ENCODE measurements around the gene FRYL. TPM values are rescaled to one million over a fixed set of nuclear protein-coding genes. Genes with fewer than 3 reads are reported as not detected.

Gene FRYL
- polyA plus RNA-seq, 5 donors, result 27.5 to 58.8 (median 49.7) TPM

DNA sequence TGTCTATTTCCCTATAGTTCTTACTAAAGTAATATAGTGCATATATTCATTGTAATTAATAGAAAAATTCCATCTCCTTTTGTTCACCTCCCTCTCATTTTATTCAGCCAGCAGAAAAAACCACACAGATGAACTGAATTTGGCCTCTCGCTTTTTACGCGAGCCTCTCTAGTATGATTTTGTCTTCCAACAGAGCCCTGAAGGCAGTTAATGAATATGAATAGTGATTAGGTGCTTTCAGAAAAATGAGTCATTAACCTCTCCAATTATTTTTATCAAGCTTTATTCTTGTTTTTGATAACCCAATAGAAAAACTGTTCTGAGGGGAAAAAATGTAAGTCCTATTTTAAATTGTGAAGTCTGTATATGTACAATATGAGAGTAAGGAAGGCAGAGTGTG, 215.9 kb downstream of the FRYL start:
- DNase-seq, result no peak

DNA sequence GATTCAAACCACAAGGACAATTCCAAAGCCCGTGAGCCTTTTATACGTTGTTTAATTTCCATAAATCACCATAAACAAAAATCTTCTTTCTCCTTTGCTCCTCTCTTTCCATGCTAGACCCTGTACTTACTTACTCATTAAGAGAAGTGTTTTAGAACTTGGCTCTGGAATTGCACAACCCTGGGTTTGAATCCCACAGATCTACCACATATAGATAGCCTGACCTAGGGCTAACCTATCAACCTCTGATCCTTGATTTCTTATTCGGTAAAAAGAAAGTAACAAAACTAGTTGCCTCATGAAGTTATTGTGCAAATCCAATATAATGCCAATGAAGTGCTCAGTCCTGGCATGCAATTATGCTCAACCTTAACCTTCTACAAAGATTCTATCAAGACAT, 221.3 kb downstream of the FRYL start:
- DNase-seq, result no peak

DNA sequence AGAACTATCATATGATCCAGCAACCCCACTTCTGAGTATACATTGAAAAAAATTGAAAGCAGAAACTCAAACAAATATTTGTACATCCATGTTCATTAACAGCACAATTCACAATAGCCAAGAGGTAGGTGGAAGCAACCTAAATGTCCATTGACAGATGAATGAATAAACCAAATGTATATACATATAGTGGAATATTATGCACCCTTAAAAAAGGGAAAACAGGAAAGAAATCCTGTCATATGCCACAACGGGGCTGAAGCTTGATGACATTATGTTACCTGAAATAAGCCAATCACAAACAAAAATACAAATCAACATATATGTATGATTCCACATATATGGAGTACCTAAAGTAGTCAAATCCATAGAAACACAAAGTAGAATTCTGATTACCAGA, 222.1 kb downstream of the FRYL start:
- no peak for DNase-seq

DNA sequence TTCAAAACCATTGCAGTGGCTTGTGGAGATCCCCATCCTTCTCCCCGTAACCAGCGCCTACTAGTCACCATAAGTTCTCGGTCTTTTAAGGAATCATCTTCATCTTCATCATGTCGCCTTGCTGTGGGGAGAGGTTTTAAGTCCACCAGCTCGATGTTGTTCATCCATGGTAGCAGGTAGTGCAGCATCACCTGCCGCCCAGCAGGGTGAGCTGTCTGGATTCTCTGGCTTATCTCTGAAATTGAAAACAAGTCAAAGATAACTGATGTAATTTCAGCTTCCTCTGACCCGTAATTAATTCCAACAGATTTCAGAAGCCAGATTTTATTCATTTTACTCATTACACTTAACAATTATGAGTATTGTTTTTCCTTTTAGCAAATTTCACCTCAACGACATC, 222.6 kb downstream of the FRYL start:
- DNase-seq, result no peak

DNA sequence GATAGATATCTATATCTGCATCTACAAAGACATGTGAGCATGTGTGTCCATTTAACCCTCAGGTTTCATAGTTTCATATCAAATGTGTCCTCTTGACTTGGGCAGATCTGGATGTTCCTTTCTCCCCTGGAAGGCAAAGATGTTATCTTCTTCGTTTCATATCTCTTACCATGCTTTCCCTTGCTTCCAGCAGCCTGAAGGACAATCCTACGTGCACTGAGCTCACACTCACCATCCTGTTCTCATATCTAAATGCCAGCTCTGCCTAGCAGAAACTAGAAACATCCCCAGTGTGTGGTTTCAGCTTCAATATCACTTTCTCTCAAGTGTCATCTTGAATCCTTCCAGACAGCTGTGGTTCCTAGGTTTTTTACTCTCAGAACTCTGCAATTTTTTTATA, 223.8 kb downstream of the FRYL start:
- no peak for DNase-seq

DNA sequence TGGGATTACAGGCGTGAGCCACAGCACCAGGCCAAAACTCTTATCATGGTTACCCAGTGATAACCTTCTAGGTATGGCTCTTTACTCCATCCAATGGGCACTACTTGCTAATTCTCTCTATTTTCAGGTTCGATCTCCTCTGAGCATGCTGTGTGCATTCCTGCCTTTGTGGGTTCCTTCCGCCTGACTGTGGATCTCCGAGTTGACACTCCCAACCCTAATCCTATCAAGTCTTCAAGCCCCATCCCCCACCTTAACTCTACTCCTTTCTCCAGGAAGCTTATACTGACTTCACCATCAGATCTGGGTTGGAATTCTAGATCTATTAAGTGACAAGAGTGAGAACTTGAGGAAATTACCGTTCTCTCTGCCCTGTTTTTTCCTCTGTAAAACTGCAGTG, 225.5 kb downstream of the FRYL start:
- no peak for DNase-seq

DNA sequence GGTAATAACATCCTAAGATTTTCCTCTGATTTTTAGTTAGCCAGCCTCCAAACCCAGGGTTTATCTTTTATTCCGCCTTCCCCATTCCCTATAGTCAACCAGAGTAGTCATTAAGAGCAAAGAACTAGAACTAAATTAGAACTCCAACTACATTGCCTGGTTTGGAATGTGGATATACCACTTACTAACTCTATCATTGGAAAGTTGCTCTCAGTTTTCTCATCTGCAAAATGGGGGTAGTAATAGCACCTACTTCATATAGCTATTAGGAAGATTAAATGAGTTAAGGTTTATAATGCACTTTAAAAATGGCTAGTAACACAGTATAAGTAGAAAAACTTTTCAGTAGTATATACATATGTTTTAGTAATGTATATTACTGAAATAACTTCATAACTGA, 226.4 kb downstream of the FRYL start:
- no peak for DNase-seq

DNA sequence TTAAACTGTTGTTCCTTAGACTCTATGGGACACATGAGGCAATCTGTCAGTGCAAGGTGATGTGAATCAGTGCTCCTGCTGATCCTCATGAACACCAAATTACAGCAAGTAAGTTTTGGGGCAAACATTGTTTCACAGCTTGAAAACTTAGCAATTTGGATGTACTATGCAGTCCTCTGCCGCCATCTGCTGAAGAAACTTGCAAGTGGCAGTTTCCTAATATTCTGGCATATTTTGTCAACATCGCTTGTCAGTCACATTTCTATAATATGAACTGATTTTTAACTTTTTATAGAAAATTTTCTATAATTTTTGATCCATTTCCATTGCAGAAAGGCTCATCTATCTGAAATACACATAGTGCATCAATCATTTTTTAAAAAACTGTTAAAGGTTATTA, 233.7 kb downstream of the FRYL start:
- peak; percentile 7 to 23 for DNase-seq

DNA sequence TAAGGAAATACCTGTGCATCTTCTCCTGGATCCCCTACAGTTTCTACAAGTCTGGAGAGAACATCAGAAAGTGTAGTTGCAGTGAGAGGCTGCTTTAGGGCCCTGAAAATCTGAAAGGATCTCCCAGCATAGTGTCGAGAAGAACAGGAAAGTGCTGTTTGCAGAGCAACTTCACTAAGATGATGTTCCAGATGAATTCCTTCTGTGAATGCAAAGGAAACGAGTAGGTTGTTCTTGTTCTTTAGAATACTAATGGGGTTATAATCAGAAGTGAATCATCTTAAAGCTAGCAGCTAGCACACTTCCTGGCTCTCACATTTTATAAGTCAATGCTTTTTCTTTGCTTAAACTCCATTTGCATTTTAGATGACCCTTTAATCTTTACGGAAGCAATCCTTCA, 236.3 kb downstream of the FRYL start:
- no peak for DNase-seq

DNA sequence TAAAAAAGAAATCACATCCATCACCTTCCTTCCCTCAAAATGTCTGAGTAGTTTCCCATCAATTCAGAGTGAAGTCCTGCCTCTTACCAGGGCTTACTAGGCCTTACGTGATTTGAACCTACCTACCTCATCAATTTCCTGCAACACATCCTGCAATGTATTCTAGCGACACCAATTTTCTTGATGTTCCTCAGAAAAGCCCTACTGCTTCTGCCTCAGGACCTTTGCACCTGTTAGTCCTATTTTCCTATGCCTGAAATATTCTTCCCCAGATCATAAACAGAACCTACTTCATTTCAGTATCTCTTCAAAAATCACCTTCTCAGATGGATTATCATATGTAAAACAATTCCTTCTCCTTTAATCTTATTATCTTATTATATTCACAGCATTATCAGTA, 237.2 kb downstream of the FRYL start:
- DNase-seq, result no peak

DNA sequence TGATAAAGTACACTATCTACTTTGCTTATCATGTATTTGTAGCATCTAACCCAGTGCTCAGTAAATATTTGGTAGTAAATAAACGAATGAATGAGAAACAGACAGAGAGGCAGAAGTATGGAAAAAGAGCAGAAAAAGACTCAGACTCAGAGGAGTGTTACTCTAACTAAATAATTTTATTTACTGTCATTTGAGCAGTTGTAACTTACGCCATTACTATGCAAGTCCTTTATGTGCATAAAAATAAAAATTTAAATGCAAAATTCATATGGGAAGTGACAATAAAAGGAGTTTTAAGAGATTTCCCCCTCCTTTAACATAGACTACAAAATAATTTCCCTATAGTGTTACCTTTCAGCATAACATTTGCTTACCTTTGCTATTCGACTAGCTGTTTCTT, 240.5 kb downstream of the FRYL start:
- DNase-seq, result no peak

DNA sequence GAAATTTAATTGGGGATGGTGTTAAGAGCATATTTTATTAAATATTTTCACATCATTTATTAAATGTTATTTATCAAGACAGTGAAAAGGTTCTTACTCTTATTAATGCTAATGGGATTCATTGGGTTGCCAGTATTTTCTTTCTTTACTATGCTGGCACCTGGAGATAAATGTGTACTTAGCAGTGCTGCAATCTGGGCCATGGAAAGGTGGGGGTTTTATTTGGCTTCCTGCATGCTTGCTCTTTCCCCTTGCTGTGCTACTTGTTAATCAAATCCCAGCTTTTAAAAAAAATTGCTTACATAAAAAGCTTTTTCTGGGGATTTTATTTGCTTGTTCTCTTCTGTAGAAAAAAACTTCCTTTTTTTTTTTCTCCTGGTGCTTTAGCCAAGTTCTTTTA, 241.7 kb downstream of the FRYL start:
- DNase-seq, result no peak

DNA sequence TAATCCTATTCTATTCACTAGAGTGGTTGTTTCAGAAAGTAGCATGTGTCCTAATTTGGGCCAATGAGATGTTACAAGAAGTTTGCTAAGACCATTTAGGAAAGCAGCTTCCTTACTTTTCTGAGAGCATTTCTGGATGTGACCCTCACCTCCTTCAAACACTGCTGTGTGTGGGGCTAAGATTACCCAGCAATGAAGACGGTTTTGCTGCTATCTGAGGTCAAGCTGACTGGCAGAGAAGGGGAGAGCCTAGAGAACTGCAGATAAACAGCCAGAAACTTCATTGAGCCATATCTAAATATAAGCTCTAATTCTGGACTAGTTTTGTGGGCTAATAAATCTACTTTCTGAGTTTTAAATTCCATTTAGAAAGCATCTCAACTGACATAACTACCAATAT, 253.7 kb downstream of the FRYL start:
- no peak for DNase-seq

DNA sequence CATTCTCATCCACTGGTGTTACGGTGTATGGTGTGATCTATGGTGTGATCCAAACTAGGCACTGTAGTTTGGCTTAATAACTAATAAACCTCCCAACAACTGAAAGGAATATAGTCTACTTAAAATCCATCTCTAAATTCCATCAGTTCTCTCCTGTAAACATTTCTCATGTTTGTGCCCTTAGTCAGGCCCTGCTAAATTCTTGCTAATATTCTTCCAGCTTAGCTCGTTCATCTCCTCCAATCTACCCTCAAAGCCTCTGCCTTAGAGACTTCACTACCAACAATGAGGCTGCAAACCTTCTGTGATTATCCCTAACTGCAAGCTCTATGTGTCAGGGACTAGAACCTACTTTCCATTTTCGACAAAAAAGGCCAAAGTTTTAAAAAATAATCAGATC, 261.9 kb downstream of the FRYL start:
- DNase-seq, result no peak

DNA sequence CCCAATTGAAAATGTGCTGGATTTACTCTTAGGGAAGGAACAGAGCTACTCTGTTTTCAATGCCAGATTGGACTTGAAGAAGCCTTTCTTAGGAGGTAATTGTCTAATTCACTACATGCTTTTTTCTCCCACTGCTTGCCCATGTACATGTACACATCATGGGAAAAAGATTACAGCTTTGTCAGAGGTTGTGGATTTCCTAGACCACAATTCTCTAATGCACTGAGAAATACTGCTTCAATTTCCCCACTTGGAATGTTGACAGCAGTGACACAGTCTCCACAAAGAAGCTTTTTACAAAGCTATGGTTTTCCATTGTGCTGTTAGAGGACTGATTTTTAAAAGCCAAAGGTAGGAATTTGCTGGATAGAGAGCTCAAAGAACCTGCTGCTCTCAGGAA, 270.5 kb downstream of the FRYL start:
- DNase-seq, result no peak

DNA sequence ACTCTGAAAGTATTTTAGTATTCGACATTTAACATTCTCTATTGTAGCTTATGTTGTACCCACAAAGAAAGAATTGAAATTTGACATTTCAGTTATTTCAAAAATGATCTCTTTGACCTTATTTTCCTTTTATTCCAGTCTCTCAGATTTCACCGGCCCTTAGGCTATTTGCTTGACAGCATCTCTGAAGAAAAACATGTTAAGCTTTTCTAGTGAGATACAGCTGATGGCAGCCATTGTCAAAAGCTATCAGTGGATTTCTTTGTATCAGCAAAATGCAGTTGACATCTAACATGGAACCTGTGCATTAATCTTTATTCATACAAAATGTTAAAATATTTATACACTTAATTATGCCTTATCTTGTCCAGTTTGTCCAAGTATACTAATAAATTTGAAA, 273.4 kb downstream of the FRYL start:
- no peak for DNase-seq

DNA sequence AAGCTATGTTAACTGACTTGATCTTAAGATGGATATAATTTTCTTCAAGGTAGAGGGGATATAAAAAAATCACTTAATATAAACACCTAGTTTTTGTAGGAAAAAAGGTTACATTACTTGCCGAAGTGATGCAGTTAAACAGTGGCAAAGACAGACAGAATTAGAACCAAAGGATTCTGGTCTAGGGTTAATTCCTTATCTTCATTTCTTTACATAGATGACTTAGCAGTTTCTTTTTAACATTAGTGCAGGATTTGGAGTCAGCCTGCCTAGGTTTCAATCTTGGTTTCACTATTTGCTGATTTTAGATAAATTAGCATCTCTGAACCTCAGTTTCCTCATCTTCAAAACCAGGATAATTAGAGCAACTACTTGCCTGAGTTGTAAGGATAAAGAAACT, 275.7 kb downstream of the FRYL start:
- no peak for DNase-seq

DNA sequence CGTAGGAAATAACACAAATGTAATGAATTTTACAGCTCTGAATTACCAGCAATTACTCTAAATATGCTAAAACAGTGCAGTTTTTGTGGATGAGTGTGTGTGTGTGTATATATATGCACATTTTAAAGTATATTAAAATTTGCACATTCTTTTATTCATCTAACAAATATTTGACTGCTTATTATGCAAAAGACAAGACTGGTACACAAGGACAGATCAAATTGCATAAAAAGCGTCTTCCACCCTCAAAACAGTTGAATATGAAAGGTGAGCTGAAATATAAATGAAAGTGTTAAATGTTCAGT, 276.1 kb downstream of the FRYL start:
- DNase-seq, result no peak

DNA sequence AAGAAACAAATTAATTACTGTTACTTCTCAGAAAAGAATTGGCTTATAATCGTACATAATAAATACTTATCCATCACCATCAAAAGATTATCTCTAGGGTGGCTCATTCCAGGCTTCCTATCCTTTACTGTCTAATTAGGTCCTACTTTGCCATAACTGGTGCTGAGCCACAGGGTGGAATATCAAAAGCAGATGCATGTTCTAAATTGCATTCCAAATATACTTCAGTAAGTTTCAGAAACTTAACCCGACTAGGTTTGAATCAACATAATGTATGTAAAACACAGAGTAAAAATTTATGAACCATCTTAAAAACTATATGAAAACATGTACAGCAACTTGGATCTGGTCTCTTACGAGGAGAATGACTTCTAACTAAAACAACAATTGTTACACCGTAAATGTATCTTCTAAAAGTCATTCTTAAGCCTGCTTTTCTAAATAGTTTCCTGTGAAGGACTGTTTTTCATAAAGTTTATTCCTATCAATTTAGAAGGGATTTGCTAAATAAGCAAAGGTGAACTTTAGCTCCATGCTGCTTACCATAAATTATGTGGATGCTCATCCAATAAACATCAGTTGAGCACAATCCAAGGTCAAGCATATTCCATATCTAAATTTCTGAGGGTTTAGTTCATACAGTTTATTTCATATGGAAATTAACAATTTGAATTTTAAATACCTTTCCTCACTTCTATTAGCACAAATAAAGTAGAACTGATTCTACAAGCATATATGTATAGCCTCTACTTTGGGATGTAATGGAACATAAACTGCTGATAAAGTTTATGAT, 276.6 kb downstream of the FRYL start:
- DNase-seq, result no peak

DNA sequence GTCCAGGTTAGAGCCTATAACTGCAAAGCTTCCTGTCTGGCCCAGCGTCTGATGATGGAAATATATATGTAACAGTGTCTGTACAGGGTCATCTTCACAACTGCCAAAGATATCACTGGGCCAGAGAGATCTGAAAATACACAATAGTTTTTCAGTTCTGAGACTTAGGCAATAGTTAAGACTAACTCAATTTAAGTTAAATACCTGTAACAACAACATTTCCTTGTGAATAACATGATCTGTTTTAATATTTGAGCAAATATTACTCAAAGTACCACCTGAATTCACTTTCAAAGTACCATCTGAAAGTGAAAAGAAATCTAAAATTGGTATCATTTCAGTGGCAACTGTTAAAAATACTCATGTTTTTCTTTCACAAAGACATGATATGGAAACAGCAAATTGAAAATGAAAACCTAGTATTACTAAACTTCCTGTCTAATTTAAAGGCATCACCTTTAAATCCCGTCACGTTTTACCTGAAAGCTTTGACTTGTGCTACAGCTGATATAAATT, 280.5 kb downstream of the FRYL start:
- DNase-seq, result no peak

DNA sequence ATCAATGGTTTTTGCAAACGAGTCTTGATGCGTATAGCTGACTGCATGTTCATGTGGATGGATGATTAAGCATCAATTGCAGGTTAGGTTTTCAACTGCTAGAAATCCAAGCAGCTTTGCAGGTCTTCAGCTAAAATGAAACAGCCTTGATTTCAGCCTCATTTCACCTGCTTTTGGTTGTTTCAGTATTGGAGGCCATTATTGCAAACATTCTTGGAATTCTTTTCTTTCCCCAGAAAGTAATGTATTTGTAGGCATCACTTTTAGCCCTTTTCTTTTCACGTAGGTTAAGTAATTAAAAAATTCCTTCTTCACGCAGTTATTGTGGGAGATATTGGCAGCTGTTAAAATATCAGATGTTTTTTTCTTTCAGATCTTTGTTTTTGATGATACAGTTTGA, 281.2 kb downstream of the FRYL start:
- no peak for DNase-seq

DNA sequence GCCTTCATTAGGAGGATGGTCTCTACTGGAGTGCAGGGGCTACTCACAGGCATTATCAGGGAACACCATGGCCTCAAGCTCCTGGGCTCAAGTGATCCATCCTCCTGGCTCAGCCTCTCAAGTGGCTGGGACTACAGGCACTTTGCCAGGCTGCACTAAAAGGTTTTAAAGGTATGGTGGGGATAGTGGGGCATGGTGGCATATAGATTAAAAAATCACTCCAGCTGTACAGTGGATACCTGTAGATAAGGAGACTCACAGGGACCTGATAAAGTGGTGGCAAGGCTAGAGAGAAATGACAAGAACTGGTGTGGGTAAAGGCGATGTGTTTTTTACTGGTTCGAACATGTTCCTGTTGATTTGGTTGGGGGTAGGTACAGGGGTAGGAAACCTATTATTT, 284.1 kb downstream of the FRYL start:
- no peak for DNase-seq

DNA sequence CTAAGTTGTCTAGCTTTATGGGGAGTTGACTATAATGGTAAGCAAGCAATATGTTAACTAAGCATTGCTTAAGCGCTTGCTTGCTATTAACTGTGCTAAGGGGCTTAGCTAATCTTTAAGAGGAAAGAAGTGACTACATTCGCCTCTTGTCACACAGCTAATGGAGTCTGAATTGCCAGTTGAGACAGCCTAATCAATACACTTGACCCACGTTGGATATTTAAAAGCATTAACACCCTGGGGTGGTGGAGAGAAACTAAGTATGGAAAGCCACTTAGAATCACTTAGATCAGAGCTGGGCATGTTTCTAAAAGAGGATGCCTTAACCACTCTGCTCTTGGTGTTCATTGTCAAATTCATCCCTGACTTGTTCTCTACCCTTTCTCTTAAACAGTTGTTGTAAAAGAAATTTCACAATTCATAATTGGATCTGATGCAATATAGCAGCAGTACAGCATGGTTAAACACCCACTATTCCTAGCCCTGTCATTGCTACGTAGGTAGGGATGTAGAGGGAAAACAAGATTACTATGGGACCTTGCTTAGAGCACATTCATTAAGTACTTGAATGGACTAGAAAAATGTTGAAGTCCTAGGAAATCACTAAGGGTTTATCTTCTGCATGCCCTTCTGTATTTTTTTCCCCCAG, 286.5 kb downstream of the FRYL start:
- DNase-seq, result no peak

Data from right lung (tissue), 5 donors.